ENCODE results near the gene SLC19A1.

The SLC19A1 gene

DNA sequence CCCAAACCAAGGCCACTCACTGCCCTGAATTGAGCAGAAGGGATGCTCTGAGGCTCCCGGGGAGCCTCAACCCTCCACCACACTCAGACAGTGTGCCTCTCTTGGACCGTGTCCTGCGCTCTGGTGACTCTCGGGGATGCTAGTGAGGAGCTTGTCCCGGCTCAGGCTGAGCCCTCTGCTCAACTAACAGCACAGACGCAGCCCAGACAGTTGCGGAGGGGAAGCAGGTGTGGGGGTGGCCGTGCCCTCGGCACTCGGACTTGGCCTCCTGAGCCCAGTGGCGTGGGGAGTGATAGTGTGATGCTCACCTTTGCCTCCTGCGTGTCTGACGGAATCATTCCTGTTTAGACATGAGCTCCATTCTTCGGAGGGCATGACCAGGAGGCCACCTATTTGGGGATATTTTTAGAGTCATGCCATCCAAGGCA lies 15.4 kb upstream of the SLC19A1 start:
- H3K4me3 ChIP-seq (ENCODE audit: low read length): no peak overlapping the region
- no peak for TF ChIP-seq ZNF274 (IDR thresholded peaks at IDR 0.05; ENCODE audit: low read depth, low read length)

DNA sequence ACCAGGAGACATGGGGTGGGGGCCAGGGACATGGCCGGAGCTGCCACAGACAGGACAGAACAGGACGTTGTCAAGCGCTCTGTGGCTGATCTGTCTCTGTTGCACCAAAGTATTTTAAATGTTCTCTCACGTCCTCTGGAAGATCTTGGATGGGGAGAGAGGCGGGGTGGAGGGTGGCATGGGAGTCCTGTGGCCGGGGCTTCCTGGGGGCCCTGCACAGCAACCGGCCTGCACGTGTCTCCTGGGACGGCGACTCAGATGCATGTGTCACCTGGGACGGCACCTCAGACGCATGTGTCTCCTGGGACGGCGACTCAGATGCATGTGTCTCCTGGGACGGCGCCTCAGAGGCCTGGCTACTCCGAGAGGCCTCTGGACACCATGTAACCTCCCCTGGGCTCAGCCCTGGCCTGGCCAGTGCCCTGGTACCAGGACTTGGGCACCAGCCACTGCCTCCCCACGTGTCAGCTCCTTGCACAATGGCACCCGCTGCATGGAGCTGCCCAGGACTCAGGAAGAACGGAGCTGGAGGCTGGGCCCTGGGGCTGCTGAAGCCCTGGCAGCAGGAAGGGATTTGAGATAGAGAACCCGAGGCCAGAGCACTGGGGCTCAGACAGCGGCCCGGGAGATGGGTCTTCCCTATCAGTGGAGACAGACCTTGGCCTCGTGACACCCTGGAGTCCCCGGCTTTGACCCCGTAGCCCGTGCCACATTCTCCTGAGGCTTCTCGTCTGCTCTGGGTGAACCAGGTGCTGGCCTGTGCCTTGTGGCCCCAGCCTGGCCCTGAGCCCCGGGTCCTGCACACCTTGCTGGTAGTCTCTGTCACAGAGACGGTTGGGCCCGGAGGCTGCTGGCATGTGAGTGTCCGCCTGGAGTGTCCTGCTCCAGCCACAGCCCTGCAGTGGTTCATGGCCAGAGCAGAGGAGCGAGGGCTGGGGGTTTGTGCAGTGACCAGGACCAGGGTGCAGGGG lies 14.7 kb upstream of the SLC19A1 start:
- H3K4me3 ChIP-seq (ENCODE audit: low read length): no peak overlapping the region
- TF ChIP-seq ZNF274 (IDR thresholded peaks at IDR 0.05; ENCODE audit: low read depth, low read length): no peak

DNA sequence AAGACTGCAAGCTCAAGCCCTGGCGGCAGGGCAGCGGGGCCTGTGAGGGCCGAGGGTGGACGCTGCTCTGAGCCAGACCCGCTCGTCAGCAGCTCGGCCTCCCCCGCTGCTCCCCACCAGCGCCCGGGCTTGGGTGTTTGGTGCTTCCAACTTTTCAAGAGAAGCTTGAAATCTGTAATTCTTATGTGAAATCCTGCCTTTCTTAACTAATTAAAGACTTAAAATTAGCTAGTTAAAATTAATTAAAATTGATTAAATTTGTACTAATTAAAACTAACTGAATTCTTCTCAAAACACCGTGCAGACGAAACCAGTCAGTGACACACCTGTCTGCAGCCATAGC lies 14.0 kb upstream of the SLC19A1 start:
- no peak overlapping the region for H3K4me3 ChIP-seq (ENCODE audit: low read length)
- TF ChIP-seq ZNF274 (IDR thresholded peaks at IDR 0.05; ENCODE audit: low read depth, low read length): no peak

DNA sequence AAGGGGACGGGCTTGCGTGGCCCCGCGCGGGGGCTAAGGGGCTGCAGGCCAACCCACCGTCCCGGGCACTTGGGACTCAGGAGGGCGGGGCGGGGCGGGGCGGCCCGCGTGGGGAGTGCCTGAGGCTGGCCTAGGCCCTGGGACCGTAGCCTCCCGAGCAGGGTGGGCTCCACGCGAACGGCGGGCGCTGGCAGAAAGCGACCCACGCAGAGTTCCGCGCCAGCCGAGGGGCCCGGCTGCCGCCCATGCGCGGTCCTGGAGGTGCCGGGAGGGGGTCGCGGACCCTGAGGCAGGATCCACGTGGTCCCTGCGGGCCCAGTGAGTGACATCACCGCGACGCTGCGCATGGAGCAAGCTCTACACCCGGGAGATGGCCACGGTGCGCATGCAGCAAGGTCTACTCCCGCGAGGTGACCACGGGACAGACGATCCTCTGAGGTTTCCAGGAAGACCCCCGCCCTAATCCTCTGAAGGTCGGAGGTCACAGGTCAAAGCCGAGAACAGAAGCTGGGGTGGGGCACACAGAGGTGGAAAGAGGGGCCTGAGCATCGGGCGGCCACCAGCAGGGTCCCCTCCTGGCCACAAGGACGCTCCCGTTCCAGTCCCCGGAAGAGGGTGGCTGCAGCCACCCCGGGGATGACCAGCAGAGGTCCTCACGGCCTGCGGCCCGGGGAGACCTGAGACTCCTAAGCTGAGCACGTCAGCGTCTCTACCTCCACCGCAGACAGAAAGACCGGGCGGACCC lies 13.5 kb upstream of the SLC19A1 start:
- H3K4me3 ChIP-seq (ENCODE audit: low read length): peak overlapping the region; percentile 57; the same call in 1 of the 2 replicates
- no peak for TF ChIP-seq ZNF274 (IDR thresholded peaks at IDR 0.05; ENCODE audit: low read depth, low read length)

DNA sequence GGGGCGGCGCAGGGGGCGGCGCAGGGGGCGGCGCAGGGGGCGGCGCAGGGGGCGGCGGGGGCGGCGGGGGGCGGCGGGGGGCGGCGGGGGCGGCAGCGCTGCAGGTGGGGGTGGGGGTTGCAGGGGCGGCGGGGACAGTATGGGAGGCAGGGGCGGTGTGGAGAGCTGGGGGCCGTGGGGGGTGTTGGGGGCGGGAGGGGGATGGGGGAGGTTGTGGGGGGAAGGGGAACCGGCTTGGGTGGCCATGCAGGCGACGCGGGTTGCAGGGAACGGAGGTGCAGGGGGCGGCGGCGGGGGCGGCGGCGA lies 13.0 kb upstream of the SLC19A1 start:
- TF ChIP-seq ZNF274 (IDR thresholded peaks at IDR 0.05; ENCODE audit: low read depth, low read length): no peak
- no peak overlapping the region for H3K4me3 ChIP-seq (ENCODE audit: low read length)

DNA sequence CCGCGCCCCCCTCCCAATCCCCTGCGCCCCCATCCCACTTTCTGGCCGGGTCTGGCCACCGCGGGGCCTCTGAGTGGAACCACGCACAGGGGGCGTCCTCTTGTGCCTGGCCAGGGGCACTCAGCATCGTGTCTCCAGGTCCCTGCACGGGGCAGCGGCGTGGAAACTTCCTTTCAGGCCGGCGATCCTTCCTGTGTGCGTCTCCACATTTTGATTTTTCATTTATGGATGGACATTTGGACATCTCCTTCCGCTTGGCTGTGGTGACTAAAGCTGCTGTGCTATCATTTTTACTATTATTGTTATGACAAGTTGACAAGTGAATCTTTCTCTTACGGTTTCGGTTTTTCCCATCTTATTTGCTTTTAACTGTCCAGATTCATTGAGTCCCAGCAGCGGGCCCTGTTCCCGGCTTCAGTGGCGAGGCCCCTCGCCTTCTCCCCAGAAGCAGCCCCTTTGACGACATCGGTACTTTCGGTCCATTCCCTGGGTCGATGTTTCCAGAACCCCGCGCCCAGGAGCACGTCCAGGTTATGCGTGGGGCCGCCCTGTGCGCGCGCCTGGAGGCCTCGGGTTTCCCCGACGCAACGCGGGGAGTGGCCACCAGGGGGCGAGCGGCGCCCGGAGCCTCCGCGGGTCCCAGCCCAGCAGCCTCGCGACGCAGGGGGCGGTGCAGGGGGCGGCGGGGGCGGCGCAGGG lies 12.4 kb upstream of the SLC19A1 start:
- H3K4me3 ChIP-seq (ENCODE audit: low read length): peak overlapping the region; percentile 87
- TF ChIP-seq ZNF274 (IDR thresholded peaks at IDR 0.05; ENCODE audit: low read depth, low read length): no peak

DNA sequence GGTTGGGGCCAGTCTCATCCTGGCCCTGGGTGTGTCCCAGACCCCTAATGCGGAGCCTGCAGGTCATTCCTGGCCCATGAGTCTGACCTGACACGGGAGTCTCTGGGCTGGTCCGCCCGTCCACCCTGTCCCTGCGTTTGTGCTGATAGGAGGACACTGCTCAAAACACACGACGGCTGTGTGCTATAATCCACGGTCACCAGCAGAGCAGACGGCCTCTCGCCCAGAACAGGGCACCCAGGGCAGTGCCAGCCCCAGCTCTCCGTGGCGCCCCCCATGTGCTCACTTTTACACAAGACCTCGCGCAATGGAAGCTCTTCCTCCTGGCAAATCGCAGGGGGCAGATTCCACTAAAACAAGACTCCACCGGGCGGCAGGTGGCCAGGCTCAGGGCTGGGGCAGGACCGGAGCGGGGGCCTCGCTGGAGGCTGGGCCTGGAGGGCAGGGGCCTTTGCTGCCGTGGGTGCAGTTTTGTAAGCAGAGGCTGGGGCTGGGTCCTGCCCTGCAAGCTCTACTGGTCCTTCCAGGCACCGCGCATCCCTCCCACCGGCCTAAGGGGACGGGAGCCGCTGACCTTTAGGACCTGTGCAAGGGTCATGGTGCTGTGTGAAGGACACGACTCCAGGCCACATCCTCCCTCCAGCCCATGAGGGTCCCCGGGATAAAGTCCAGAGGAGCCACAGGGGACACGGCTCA lies 10.6 kb upstream of the SLC19A1 start:
- no peak for TF ChIP-seq ZNF274 (IDR thresholded peaks at IDR 0.05; ENCODE audit: low read depth, low read length)
- H3K4me3 ChIP-seq (ENCODE audit: low read length): no peak overlapping the region

DNA sequence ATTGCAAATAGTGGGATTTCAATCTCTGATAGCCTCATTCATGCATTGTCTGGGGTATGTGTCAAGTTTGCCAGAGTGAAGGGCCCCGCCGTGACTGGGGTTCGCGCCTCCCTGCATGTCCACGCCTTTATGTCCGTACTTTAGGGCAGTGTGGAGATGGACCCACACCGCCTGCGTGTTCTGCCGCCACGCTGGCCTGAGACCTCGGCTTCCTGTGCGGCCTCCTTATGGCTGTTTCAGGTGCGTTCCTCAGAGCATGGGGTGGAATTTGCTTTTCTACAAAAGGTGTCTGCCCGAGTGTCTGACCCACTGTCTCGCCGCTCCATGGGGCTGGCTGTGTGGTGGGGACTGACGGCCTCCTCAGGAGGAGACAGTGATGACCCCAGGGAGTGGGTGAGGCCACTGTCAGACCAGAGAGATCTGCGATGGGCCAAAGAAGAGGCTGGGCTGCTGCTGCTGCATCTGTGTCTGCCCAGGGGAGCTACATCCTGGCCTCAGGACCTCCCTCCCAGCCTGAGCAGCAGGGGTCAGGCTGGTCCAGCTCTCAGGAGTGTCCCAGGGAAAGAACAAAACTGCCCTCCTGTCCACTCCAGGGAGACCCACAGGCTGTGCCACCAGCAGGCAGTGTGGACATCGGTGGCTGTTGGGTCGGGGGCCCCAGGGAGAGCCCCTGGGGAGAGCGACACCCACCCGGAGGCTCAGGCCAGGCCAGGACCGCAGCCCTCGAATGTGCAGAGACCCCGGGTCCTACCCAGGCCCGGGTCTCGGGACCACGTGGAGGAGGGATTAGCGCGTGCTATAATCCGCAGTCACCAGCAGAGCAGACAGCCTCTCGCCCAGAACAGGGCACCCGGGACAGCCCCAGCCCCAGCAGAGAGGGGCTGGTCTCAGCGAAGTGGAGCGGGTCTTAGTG lies 9.8 kb upstream of the SLC19A1 start:
- TF ChIP-seq ZNF274 (IDR thresholded peaks at IDR 0.05; ENCODE audit: low read depth, low read length): no peak
- H3K4me3 ChIP-seq (ENCODE audit: low read length): no peak overlapping the region

DNA sequence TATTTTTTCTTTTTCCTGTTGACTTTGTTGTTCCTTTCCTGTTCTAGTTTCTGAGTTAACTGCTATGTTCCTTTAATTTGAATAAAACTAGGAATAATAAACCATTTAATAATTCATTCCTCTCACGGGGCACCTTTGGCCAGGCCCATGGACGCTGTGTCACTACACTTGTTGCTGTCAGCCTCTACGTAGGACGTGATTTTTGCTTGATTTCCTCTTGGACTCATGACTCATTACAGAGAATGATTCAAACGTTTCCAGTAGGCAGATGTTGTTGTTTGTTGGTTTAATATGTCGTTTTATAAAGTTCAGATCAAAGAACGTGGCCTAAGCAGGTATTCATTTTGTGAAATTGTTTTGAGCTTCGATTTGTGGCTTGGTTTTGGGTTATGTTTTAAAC lies 9.1 kb upstream of the SLC19A1 start:
- peak overlapping the region; percentile 28; the same call in 1 of the 2 replicates for H3K4me3 ChIP-seq (ENCODE audit: low read length)
- TF ChIP-seq ZNF274 (IDR thresholded peaks at IDR 0.05; ENCODE audit: low read depth, low read length): no peak

DNA sequence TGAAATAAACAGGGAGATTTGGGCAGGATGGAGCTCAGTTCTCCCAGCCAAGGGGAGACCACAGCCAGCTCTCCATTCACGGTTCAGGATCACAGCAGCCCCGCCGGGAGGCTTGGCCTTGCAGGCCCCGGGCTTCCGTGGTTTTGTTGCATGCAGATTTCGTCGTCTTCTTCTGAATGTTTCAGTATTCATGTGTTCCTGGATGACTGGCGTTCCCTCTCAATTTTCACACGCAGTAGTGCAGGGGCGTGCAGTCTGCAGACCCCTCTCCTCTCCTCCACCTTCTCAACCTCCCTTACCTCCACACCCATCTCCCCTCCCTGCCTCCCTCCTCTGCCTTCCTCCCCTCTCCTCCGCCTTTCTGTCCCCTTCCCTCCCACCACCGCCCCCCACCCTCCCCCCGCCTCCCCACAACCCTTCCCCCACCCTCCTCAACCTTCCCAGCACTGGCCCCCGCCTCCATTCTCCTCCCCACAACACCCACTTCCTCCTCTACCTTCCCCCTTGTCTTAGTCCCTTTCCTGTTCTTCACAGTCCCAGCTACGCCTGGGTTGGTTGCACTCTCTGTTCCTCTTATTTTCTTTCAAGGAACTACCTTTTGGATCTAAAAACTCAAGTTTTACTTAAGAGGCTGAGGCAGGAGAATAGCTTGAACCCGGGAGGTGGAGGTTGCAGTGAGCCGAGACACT lies 8.4 kb upstream of the SLC19A1 start:
- peak overlapping the region; percentile 32; the same call in 1 of the 2 replicates for H3K4me3 ChIP-seq (ENCODE audit: low read length)

DNA sequence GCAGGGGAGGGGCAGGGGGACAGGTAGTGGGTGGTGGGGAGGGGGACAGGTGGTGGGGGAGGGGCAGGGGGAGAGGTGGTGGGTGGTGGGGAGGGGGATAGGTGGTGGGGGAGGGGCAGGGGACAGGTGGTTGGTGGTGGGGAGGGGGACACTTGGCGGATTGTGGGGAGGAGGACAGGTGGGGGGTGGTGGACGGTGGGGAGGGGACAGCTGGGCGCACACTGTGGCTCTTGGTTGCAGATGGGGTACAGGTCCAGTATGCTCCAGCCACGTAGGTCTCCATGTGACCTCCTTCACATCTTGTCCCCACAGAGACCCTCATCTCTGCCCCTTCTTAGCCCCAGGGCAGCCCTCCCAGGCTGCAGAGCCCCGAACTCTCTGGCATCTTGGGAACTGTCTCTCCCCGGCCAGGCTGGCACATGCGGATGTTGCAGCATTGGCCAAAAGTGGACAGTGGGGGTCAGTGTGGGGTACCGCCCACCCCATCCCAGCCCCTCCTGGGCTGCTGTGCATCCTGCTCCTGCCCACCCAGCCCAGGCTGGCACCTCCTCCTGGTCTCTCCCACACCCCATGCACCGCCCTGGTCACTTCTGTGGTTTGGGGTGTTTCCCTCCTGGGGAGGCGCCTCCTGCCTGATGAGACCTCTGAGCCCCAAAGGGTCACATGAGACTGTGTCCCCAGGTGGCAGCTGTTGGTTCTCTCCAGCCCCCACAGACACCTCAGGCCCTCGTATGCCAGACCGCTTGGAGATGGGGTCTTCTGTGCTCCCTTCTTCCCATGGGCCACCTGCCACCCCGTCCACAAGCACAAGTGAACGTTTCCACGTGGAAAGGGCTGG lies 7.6 kb upstream of the SLC19A1 start:
- no peak for TF ChIP-seq ZNF274 (IDR thresholded peaks at IDR 0.05; ENCODE audit: low read depth, low read length)
- H3K4me3 ChIP-seq (ENCODE audit: low read length): peak overlapping the region; percentile 32; the same call in 1 of the 2 replicates

More for the DNA sequence above, 8.4 kb upstream of the SLC19A1 start:
- no peak for TF ChIP-seq ZNF274 (IDR thresholded peaks at IDR 0.05; ENCODE audit: low read depth, low read length)

All from GM08714 (cell line).